ENCODE data around the gene HES6.

Gene HES6

GRCh38 chr2:238271061-238271554 lies 31.3 kb upstream of the HES6 start:
- no peak overlapping the region for H3K27ac ChIP-seq (ENCODE audit: low read depth, low read length)
- H3K27me3 ChIP-seq (ENCODE audit: control insufficient read depth in 1 of 2, insufficient read depth in 2 of 2, low read length in 2 of 2), result no peaks in the 10 kb centered on the region
- H3K9ac ChIP-seq (ENCODE audit: low read length), result no peak overlapping the region
- H3K4me1 ChIP-seq (ENCODE audit: insufficient read depth, low read length), result no peaks in the 10 kb centered on the region
- no peaks in the 10 kb centered on the region for H3K9me3 ChIP-seq (ENCODE audit: low read length)
- H3K36me3 ChIP-seq (ENCODE audit: insufficient read depth, low read length), result peaks cover 89% of the 10 kb centered on the region
- H3K4me3 ChIP-seq (ENCODE audit: low read depth in 1 of 2, low read length in 2 of 2), result no peak overlapping the region

GRCh38 chr2:238270606-238271005 lies 30.8 kb upstream of the HES6 start:
- Histone ChIP-seq H3K9me3 (ENCODE audit: low read length) (no peaks in the 10 kb centered on the region), H3K36me3 (ENCODE audit: insufficient read depth, low read length) (peaks cover 87% of the 10 kb centered on the region), H3K9ac (ENCODE audit: low read length) (no peak overlapping the region), H3K27me3 (ENCODE audit: control insufficient read depth in 1 of 2, insufficient read depth in 2 of 2, low read length in 2 of 2) (no peaks in the 10 kb centered on the region), H3K4me3 (ENCODE audit: low read depth in 1 of 2, low read length in 2 of 2) (no peak overlapping the region), H3K27ac (ENCODE audit: low read depth, low read length) (no peak overlapping the region), H3K4me1 (ENCODE audit: insufficient read depth, low read length) (no peaks in the 10 kb centered on the region)

- H3K4me3 ChIP-seq (ENCODE audit: low read depth in 1 of 2, low read length in 2 of 2), result no peak overlapping the region
- no peaks in the 10 kb centered on the region for H3K27me3 ChIP-seq (ENCODE audit: control insufficient read depth in 1 of 2, insufficient read depth in 2 of 2, low read length in 2 of 2)
- no peaks in the 10 kb centered on the region for H3K4me1 ChIP-seq (ENCODE audit: insufficient read depth, low read length)
- H3K9me3 ChIP-seq (ENCODE audit: low read length), result no peaks in the 10 kb centered on the region
- H3K36me3 ChIP-seq (ENCODE audit: insufficient read depth, low read length), result peaks cover 87% of the 10 kb centered on the region
- no peak overlapping the region for H3K9ac ChIP-seq (ENCODE audit: low read length)
- H3K27ac ChIP-seq (ENCODE audit: low read depth, low read length), result no peak overlapping the region
These were observed 29.9 kb upstream of the HES6 start for GRCh38 chr2:238269741-238270140.

- no peak overlapping the region for H3K27ac ChIP-seq (ENCODE audit: low read depth, low read length)
- peaks cover 82% of the 10 kb centered on the region for H3K36me3 ChIP-seq (ENCODE audit: insufficient read depth, low read length)
- no peak overlapping the region for H3K9ac ChIP-seq (ENCODE audit: low read length)
- no peak overlapping the region for H3K4me3 ChIP-seq (ENCODE audit: low read depth in 1 of 2, low read length in 2 of 2)
- H3K4me1 ChIP-seq (ENCODE audit: insufficient read depth, low read length), result peaks cover 14% of the 10 kb centered on the region
- H3K27me3 ChIP-seq (ENCODE audit: control insufficient read depth in 1 of 2, insufficient read depth in 2 of 2, low read length in 2 of 2), result no peaks in the 10 kb centered on the region
- H3K9me3 ChIP-seq (ENCODE audit: low read length), result no peaks in the 10 kb centered on the region
These were observed 28.2 kb upstream of the HES6 start for GRCh38 chr2:238267884-238268680.

- no peaks in the 10 kb centered on the region for H3K27me3 ChIP-seq (ENCODE audit: control insufficient read depth in 1 of 2, insufficient read depth in 2 of 2, low read length in 2 of 2)
- peaks cover 21% of the 10 kb centered on the region for H3K4me1 ChIP-seq (ENCODE audit: insufficient read depth, low read length)
- H3K36me3 ChIP-seq (ENCODE audit: insufficient read depth, low read length), result peaks cover 80% of the 10 kb centered on the region
- no peaks in the 10 kb centered on the region for H3K9me3 ChIP-seq (ENCODE audit: low read length)
- no peak overlapping the region for H3K4me3 ChIP-seq (ENCODE audit: low read depth in 1 of 2, low read length in 2 of 2)
- no peak overlapping the region for H3K9ac ChIP-seq (ENCODE audit: low read length)
- H3K27ac ChIP-seq (ENCODE audit: low read depth, low read length), result no peak overlapping the region
These were observed 27.5 kb upstream of the HES6 start for GRCh38 chr2:238267341-238267710.

GRCh38 chr2:238265605-238266004 lies 25.8 kb upstream of the HES6 start:
- peaks cover 76% of the 10 kb centered on the region for H3K36me3 ChIP-seq (ENCODE audit: insufficient read depth, low read length)
- no peak overlapping the region for H3K27ac ChIP-seq (ENCODE audit: low read depth, low read length)
- no peaks in the 10 kb centered on the region for H3K9me3 ChIP-seq (ENCODE audit: low read length)

GRCh38 chr2:238264072-238264460 lies 24.2 kb upstream of the HES6 start:
- Histone ChIP-seq H3K27ac (ENCODE audit: low read depth, low read length) (no peak overlapping the region), H3K27me3 (ENCODE audit: control insufficient read depth in 1 of 2, insufficient read depth in 2 of 2, low read length in 2 of 2) (no peaks in the 10 kb centered on the region), H3K9me3 (ENCODE audit: low read length) (no peaks in the 10 kb centered on the region), H3K4me1 (ENCODE audit: insufficient read depth, low read length) (peaks cover 25% of the 10 kb centered on the region), H3K4me3 (ENCODE audit: low read depth in 1 of 2, low read length in 2 of 2) (no peak overlapping the region), H3K9ac (ENCODE audit: low read length) (no peak overlapping the region), H3K36me3 (ENCODE audit: insufficient read depth, low read length) (peaks cover 74% of the 10 kb centered on the region)

More at GRCh38 chr2:238265605-238266004, 25.8 kb upstream of the HES6 start:
- Histone ChIP-seq H3K9ac (ENCODE audit: low read length) (no peak overlapping the region), H3K27me3 (ENCODE audit: control insufficient read depth in 1 of 2, insufficient read depth in 2 of 2, low read length in 2 of 2) (no peaks in the 10 kb centered on the region), H3K4me3 (ENCODE audit: low read depth in 1 of 2, low read length in 2 of 2) (no peak overlapping the region), H3K4me1 (ENCODE audit: insufficient read depth, low read length) (peaks cover 22% of the 10 kb centered on the region)

GRCh38 chr2:238263204-238264071 lies 23.6 kb upstream of the HES6 start:
- Histone ChIP-seq H3K4me3 (ENCODE audit: low read depth in 1 of 2, low read length in 2 of 2) (no peak overlapping the region), H3K36me3 (ENCODE audit: insufficient read depth, low read length) (peaks cover 76% of the 10 kb centered on the region), H3K9ac (ENCODE audit: low read length) (no peak overlapping the region), H3K27ac (ENCODE audit: low read depth, low read length) (no peak overlapping the region), H3K9me3 (ENCODE audit: low read length) (no peaks in the 10 kb centered on the region), H3K27me3 (ENCODE audit: control insufficient read depth in 1 of 2, insufficient read depth in 2 of 2, low read length in 2 of 2) (no peaks in the 10 kb centered on the region), H3K4me1 (ENCODE audit: insufficient read depth, low read length) (peaks cover 25% of the 10 kb centered on the region)

GRCh38 chr2:238262496-238263122 lies 22.8 kb upstream of the HES6 start:
- Histone ChIP-seq H3K27me3 (ENCODE audit: control insufficient read depth in 1 of 2, insufficient read depth in 2 of 2, low read length in 2 of 2) (no peaks in the 10 kb centered on the region), H3K9me3 (ENCODE audit: low read length) (no peaks in the 10 kb centered on the region), H3K9ac (ENCODE audit: low read length) (no peak overlapping the region), H3K4me3 (ENCODE audit: low read depth in 1 of 2, low read length in 2 of 2) (no peak overlapping the region), H3K27ac (ENCODE audit: low read depth, low read length) (no peak overlapping the region), H3K36me3 (ENCODE audit: insufficient read depth, low read length) (peaks cover 76% of the 10 kb centered on the region), H3K4me1 (ENCODE audit: insufficient read depth, low read length) (peaks cover 25% of the 10 kb centered on the region)

GRCh38 chr2:238261718-238262375 lies 22.0 kb upstream of the HES6 start:
- Histone ChIP-seq H3K4me1 (ENCODE audit: insufficient read depth, low read length) (peaks cover 25% of the 10 kb centered on the region), H3K9me3 (ENCODE audit: low read length) (no peaks in the 10 kb centered on the region), H3K27ac (ENCODE audit: low read depth, low read length) (no peak overlapping the region), H3K36me3 (ENCODE audit: insufficient read depth, low read length) (peaks cover 74% of the 10 kb centered on the region), H3K9ac (ENCODE audit: low read length) (no peak overlapping the region), H3K27me3 (ENCODE audit: control insufficient read depth in 1 of 2, insufficient read depth in 2 of 2, low read length in 2 of 2) (no peaks in the 10 kb centered on the region), H3K4me3 (ENCODE audit: low read depth in 1 of 2, low read length in 2 of 2) (no peak overlapping the region)

- Histone ChIP-seq H3K9me3 (ENCODE audit: low read length) (no peaks in the 10 kb centered on the region), H3K27me3 (ENCODE audit: control insufficient read depth in 1 of 2, insufficient read depth in 2 of 2, low read length in 2 of 2) (no peaks in the 10 kb centered on the region), H3K9ac (ENCODE audit: low read length) (no peak overlapping the region), H3K36me3 (ENCODE audit: insufficient read depth, low read length) (peaks cover 79% of the 10 kb centered on the region), H3K4me1 (ENCODE audit: insufficient read depth, low read length) (peaks cover 25% of the 10 kb centered on the region), H3K4me3 (ENCODE audit: low read depth in 1 of 2, low read length in 2 of 2) (no peak overlapping the region), H3K27ac (ENCODE audit: low read depth, low read length) (no peak overlapping the region)
These were observed 21.0 kb upstream of the HES6 start for GRCh38 chr2:238260883-238261282.
